ENCODE data around the gene ECT2L. TPM values are rescaled to one million over a fixed set of nuclear protein-coding genes. Genes with fewer than 3 reads are reported as not detected.

The ECT2L gene
- total and polyA plus RNA-seq, 8 donors, result 0.63 to 3.3 (median 1.8) TPM; not detected in 1

DNA sequence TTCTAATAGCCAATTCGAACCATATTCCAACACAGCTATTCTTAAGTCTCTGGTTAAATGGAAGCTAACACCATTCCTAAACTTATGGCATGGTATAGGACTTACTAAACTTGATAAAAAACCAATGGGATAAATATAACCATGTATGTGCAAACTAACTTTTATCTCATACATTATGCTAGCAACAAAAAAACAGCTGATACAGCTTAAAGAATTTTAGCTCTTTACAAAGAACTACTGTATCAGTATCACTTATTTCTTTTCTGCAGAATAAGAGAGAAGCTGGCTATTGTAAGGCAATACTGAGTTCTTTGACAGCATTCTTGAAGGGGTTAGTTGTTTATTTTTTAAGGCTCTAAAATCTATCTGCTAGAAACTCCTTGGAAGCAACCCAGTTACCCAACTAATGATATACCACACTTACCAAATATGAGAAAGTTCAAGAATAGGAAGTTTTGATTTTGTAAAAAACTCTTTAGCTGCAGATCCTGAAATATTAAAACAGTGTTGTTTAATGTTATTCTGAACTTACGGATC is 147.3 kb downstream of the ECT2L start:
- H3K4me3 ChIP-seq, result no peak overlapping the region
- intact Hi-C loops (cut with DNase I), result no loop called here
- H3K36me3 ChIP-seq, result peaks cover 0 to 48% of the 10 kb centered on the region in 2 donors
- DNase-seq (no peak), ATAC-seq (no peak)
- TF ChIP-seq, protein P1, sequence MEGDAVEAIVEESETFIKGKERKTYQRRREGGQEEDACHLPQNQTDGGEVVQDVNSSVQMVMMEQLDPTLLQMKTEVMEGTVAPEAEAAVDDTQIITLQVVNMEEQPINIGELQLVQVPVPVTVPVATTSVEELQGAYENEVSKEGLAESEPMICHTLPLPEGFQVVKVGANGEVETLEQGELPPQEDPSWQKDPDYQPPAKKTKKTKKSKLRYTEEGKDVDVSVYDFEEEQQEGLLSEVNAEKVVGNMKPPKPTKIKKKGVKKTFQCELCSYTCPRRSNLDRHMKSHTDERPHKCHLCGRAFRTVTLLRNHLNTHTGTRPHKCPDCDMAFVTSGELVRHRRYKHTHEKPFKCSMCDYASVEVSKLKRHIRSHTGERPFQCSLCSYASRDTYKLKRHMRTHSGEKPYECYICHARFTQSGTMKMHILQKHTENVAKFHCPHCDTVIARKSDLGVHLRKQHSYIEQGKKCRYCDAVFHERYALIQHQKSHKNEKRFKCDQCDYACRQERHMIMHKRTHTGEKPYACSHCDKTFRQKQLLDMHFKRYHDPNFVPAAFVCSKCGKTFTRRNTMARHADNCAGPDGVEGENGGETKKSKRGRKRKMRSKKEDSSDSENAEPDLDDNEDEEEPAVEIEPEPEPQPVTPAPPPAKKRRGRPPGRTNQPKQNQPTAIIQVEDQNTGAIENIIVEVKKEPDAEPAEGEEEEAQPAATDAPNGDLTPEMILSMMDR (IDR thresholded peaks at IDR 0.05), result no peak
- no peaks in the 10 kb centered on the region for H3K27me3 ChIP-seq
- H3K27ac ChIP-seq, result no peak overlapping the region
- H3K9me3 ChIP-seq, result no peaks in the 10 kb centered on the region
- peaks cover 0 to 3% of the 10 kb centered on the region in 2 donors for H3K4me1 ChIP-seq

DNA sequence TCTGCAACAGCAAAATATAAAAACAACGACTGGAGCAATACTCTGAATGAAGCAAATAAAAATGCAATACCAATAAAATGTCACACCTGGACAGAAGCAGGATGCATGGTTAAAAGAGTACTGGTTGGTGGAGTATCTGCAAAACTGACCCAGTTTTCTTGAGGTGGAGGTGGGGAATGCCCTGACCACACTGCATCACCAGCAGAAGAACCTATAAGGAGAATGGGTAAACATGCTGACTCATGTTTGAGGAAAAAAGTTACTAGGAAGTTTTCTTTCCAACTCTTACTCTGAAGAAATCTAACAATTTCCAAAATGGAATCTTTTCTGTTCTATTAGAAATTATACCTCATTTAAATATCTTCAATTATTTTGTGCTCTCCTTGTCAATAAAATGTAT is 148.5 kb downstream of the ECT2L start:
- no peak overlapping the region for H3K27ac ChIP-seq
- H3K4me1 ChIP-seq, result peaks cover 0 to 11% of the 10 kb centered on the region in 2 donors
- H3K36me3 ChIP-seq, result peaks cover 0 to 48% of the 10 kb centered on the region in 2 donors
- ATAC-seq (peak; percentile 79), DNase-seq (no peak)
- no peaks in the 10 kb centered on the region for H3K9me3 ChIP-seq
- H3K27me3 ChIP-seq, result no peaks in the 10 kb centered on the region
- TF ChIP-seq, protein P1 (IDR thresholded peaks at IDR 0.05), result no peak
- intact Hi-C loops (cut with DNase I), result no loop called here
- H3K4me3 ChIP-seq, result no peak overlapping the region

DNA sequence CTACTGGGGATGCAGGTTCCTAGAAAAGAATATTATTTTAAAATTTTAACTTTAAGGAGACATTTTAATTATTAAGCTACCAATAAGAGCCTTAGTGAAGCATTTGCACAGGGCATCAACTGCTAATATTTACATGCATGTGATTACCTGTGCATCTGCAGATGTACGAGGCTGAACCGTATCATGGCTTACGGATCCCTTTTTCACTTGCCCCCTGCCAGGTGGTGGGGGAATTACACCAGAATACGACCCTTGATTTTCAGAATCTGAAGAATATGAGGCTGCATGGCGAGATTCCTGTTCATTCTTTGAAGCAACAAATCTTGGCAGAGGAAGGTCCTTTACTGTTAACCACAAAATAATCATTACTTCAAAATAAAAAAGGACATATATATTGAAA is 149.5 kb downstream of the ECT2L start:
- Histone ChIP-seq H3K4me3 (no peak overlapping the region), H3K36me3 (peaks cover 0 to 47% of the 10 kb centered on the region in 2 donors), H3K27me3 (no peaks in the 10 kb centered on the region), H3K9me3 (no peaks in the 10 kb centered on the region), H3K4me1 (peaks cover 0 to 14% of the 10 kb centered on the region in 2 donors), H3K27ac (no peak overlapping the region)
- TF ChIP-seq, protein P1 (IDR thresholded peaks at IDR 0.05), result no peak
- DNase-seq, result no peak
- intact Hi-C loops (cut with DNase I), result no loop called here
- no peak for ATAC-seq

DNA sequence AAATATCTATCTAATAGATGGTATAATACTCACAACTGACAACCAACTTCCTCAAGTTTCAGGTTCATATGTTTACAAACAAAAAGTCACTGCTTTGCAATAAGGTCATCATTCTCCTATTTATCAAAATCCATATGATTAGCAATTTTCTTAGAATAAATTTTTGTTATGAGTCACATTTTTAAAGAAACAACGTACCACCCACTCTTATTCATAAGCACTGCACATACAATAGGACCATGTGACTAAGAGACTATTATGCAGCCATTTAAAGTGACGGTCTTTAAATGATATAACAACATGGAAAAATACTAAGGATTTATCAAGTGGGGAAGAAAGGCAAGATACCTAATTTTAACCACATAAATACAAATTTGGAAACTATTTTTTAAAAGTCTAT is 152.1 kb downstream of the ECT2L start:
- TF ChIP-seq, protein P1 (IDR thresholded peaks at IDR 0.05), result no peak

DNA sequence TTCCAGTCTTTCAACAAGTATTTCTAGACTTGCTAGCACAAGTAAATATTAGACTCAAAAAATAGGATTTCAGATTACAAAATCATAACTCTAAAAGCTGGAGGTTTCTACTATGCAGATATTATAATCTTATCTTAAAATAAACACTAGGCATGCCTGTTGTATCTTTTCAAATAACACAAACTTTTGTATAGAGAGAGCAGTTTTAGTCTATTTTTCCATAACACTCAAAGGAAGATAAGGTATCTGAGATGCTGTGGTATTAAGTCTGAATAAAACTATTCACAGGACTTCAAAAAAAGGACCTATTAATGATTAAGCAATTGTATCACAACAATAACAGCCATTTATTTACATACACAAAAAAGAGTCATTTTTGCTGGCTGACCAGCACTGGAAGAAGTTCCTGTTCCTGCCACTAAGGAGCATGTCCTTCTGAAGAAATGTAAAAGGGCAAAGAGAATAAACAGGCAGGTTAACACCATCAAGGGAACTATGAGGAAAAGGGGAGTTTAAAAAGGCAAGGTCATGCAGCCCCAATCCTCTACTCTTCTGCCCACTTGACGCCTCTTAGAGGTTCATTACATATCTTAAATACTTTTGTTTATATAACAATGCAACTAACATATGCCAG is 152.8 kb downstream of the ECT2L start:
- no peak for ATAC-seq
- Histone ChIP-seq H3K4me3 (no peak overlapping the region), H3K9me3 (no peaks in the 10 kb centered on the region), H3K36me3 (peaks cover 0 to 16% of the 10 kb centered on the region in 2 donors), H3K27me3 (no peaks in the 10 kb centered on the region), H3K27ac (no peak overlapping the region), H3K4me1 (peaks cover 0 to 24% of the 10 kb centered on the region in 2 donors)
- intact Hi-C loops (cut with DNase I), result no loop called here
- no peak for DNase-seq
- TF ChIP-seq, protein P1 (IDR thresholded peaks at IDR 0.05), result no peak

More for the DNA sequence above, 152.1 kb downstream of the ECT2L start:
- H3K27ac ChIP-seq, result no peak overlapping the region
- ATAC-seq (no peak), DNase-seq (no peak)
- H3K36me3 ChIP-seq, result peaks cover 0 to 21% of the 10 kb centered on the region in 2 donors
- intact Hi-C loops (cut with DNase I), result no loop called here
- no peaks in the 10 kb centered on the region for H3K27me3 ChIP-seq
- H3K4me1 ChIP-seq, result peaks cover 0 to 17% of the 10 kb centered on the region in 2 donors
- no peak overlapping the region for H3K4me3 ChIP-seq
- no peaks in the 10 kb centered on the region for H3K9me3 ChIP-seq

Data from left lung (tissue), 10 donors.